Activated gamma-delta T cell treated with Interleukin-2 at 50 U/mL for 16 hours (primary cell): Measurements from ENCODE around the gene AREL1.

Source experiments
- DNase-seq: peaks from one replicate; pipeline ENCODE4 v3.0.0-alpha.2; 2020

Gene AREL1

DNA sequence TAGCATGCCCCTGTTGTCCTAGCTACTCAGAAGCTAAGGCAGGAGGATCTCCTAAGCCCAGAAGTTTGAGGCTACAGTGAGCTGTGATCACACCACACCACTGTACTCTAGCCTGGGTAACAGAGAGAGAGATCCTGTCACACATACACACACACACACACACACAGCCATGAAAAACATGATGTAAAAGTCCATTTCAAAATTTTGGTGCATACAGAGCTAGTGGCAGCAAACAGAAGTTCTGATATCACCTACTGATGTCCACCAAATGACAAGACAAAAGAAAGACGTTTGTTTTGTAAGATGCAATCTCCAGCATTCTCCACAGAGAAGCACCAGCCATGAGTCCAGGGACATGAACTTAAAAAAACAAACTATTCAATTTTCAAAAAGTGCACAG lies 15.9 kb downstream of the AREL1 start:
- no peak for DNase-seq

DNA sequence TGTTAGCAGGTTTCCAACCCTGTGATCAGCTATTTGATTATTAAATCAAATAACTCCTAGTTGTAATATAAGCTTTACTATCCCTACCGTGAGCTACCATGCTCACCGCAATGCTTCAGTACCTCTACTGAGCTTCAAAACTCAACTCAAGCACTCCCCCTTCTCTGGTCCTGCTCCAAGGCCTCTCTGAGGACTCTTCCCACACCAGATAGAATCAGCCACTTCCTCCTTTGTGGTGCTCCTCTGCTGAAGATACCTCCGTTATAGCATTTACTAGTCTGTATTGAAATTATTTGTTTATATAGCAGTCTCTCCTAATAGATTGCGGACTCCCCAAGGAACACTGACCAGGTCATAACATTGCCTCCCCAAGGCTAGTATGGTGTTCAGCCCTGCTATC lies 17.5 kb downstream of the AREL1 start:
- DNase-seq = no peak

DNA sequence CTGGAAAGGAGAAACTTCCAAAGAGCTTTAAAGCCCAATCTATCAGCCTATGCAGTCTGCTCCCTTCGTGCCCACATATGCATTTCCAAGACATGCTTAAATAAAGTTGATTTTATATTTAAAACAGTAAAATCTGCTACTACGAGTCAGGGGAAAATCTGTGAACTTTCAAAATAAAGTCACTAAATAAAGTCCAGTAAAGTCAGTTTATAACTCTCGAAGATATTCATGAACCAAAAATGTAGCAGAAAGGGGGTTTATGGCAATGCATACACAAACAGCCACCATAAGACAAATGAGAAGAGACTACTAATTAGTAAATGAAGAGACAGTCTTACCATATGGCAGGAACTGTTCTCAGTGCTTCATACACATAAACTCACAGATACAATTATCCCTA lies 19.7 kb downstream of the AREL1 start:
- no peak for DNase-seq

DNA sequence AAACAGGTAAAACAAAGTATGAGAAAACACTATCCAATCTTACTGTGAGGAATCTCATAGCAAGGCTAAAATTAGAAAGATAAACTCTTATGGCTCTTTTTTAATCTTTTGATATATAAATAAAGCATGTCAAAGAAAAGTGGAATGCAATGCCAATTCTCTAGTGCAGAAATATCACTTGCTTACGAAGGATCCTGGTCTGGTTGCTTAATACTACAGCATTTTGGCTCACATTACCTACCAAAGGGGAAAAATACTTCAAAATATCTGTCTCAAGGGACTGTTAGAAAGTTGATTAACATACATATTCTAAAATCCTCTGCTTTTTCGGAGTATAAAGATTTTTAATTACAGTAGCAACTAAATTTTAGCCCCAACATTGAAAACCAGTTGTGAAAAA lies 21.4 kb downstream of the AREL1 start:
- DNase-seq = no peak

DNA sequence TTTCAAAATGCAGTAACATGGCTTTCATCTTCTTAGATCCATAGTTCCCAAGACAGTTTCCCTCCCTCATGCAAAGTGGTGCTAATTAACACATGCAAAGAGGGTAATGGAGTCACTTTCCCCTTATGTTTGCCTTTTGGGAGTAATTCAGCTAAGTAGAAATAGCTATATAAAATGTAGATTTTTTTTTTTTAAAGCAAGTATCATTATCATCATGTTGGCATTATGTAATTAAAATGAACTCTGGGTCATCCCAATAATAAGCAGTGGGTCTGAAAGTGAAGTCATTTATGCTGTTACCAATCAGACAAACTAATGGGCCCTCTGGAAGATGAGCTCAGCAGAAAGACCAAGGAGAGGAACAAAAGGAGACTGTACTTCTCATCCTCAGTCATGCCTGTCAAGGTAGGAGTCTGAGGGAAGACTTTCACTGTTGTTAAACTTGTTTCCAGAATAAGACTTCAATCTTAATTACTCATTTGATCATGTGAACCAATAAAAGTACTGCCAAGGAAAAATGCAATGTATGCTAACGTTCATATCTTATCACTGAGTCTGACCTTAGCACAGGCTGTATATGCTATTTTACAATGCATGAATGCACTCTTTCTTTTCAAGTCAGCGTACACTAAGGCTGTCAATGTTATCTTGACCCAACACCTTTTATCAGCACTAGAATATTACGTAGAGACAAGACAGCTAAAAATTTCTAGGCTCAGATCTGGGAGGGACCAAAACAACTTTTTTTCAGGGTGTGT lies 26.8 kb downstream of the AREL1 start:
- no peak for DNase-seq

DNA sequence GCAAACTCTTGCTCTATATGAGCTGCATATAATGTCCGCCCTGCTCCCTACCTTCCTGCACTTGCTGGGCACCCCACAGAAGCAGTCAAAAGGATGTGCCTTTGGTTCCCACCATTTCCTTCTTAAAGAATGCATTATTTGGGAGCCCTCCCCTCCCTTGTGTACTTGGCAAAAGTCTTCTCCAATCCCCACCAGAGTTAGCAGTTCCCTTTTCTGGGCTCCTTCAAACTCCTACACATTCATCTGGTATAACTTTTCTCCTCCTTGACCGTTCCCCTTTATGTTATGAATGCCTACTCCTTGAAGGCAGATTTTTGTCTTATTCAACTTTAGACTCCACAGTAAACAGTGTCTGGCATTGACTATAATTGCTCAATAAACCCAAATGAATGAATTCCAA lies 27.8 kb downstream of the AREL1 start:
- DNase-seq = no peak

- no peak for DNase-seq
Measured at GRCh38 chr14:74684434-74684833, 28.4 kb downstream of the AREL1 start.

- DNase-seq = no peak
Measured at GRCh38 chr14:74683406-74683805, 29.5 kb downstream of the AREL1 start.

- no peak for DNase-seq
Measured at GRCh38 chr14:74682169-74682952, 30.5 kb downstream of the AREL1 start.

DNA sequence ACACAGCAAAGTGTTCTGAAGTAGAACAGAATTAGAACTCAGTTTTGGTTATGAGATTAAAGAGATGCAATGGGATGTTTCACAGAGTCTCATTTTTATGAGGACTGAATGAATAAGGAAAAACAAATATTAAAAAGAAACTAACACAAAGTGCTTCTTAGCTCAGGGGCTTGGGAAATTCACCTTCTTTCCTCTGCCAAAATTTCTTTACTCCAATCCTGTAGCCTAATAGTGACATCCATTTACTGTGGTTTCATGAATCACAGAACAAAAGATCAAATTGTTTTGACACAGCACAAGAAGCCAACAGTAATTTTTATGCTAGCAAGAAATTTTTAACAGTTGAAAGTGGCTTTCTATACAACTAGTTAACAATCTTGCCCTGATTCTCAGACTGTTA lies 37.7 kb downstream of the AREL1 start:
- DNase-seq = no peak

DNA sequence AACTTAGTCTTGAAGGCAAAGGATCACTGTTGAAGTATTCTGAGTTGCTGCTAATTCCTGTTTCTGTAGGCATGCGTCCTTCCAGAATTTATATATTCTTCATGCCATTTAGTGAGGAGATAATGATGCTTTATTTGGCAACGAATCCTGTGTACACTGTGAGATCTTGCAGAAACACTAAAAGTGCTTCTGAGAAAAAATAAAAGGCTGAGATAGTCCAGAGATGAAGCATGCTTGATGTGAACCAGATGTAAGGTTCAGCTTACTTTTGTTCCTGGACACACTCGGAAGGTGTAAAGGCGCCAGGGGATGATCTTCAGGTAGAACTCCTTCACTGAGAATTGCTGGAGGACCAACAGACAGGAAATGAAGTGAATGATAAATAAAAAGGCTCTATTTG lies 39.1 kb downstream of the AREL1 start:
- no peak for DNase-seq

DNA sequence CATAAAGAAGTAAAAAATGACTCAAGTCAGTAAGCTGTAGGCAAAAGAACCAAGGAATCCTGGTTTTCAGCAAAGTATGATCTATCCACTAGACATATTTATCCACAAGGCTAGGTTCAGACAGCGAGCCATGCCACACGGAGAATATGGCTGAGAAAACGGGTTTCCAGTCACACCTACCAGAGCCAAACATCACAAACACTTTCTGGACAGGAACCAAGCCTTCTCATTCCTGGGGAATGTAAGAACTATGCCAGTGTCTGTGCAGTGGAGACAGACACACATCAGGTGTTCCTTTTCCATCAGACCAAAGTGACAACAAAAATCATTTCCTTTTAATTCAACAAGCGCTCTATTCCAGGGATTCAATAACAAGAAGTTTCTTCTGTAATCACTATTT lies 41.1 kb downstream of the AREL1 start:
- DNase-seq = no peak

DNA sequence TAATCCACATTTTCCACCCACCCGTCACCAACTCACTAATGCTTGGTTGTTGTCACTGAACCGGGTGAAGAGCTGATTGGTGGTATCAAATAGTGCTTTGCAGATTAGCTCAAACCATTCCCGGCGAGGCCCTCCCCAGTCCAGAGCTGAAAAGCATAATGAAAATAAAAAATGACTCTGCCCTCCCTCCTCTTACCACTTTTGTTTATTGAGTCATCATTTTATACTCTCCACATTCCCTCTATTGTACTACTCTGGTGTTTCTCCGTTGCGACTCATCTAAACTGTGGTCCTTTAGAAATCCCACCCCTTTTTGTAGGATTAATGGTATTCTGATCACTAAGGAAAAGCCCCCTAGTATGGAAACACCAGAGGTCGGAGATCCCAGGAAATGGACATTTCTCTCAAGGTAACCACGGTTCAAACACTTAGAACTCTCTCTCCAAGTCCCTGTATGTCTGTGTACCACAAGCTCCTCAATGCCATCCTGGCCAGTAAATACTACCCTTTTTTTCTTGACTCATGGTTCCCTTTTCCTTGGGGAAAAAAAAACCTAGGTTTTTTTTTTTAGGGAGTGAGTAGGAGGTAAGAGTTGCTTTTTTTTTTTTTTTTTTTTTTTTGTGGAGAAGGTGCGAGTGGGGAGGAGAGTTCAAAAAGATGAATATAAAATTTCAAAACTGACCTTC lies 42.0 kb downstream of the AREL1 start:
- DNase-seq = no peak

DNA sequence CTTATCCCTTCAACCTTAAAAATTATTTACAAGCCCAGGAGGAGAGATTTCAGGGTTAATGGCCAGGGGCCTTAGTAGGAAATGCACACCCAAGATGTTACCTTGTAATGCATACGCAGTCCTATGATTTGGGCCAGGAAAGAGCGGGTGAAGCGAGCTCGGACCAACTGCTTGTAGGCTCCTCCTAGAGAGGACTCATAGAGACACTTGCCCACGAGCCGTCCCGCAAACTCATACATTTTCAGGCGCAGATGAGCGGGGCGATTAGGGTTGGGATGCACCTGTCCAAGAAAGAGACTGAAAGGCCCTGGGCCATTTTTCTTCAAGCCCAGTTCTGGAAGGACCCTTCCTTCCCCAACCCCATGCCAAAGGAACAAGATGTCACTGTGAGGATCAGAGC lies 43.0 kb downstream of the AREL1 start:
- no peak for DNase-seq

DNA sequence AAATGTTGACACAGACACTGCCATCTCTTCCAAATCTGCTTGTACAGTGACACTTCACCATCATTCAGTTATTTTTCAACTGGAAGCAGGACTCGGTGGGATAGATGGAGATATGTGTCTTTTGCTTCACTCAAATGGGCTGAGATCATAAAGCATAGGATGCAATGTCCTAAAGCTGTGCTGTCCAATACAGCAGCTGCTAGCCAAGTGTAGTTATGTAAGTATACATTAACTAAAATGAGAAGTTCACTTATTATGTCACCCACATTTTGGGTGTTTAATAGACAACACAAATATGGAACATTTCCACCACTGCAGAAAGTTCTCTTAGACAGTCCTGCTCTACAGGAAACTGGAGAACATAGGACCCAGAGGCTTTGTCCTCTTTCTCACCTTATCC lies 43.6 kb downstream of the AREL1 start:
- no peak for DNase-seq

GRCh38 chr14:74667758-74668157 lies 45.1 kb downstream of the AREL1 start:
- DNase-seq = no peak

DNA sequence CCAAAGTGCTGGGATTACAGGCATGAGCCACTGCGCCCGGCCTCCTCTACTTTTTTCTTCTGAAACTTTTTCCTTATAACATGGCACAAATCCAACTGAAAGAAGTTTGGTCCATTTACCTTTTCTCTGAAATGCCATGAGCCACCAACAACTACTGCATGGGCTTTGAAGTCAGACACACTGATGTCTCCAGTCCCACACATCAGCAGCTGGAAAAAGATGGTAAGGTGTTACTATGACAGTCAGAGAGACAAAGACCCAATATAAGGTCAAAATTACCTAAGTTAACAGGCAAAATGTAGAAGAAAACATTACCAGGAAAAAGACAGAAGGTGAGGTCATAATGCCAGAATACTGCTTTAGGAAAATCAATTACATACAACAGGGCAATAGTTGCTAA lies 48.2 kb downstream of the AREL1 start:
- DNase-seq = no peak

GRCh38 chr14:74663884-74664283 lies 49.0 kb downstream of the AREL1 start:
- no peak for DNase-seq

GRCh38 chr14:74661726-74662450 lies 51.0 kb downstream of the AREL1 start:
- no peak for DNase-seq

- DNase-seq = no peak
Measured at GRCh38 chr14:74660863-74661262, 52.0 kb downstream of the AREL1 start.

GRCh38 chr14:74660167-74660566 lies 52.7 kb downstream of the AREL1 start:
- no peak for DNase-seq

- no peak for DNase-seq
Measured at GRCh38 chr14:74658535-74659131, 54.2 kb downstream of the AREL1 start.

DNA sequence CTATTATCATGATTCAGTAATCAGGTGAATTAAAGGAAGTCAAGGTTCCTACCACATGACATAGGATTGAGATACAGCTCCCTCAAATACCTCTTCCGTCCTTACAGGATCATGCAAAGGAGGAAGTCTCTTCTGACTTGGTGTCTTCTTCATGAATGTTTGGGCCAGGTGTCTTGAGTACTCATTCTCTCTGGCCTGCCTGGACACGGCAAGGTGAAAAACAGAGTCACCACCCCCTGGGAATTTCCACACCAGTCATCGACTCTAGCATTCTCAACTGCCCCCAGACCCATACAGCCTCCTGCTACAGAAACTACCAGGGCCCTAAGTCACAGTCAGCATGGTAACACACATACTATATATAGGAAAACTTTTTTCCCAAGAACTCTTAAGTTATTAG lies 55.9 kb downstream of the AREL1 start:
- no peak for DNase-seq
